GM21825 (cell line): Measurements from ENCODE around the gene CEND1.
A peak's percentile ranks its signal among the peaks of the same experiment; 100 is the strongest.

Experiments
- ATAC-seq: cut with Tn5 transposase; IDR thresholded peaks from one replicate; pipeline ENCODE4 v1.9.1; 2021; ENCODE audit warnings: mild to moderate bottlenecking, moderate library complexity; ENCODE audit not compliant: unreplicated experiment

The CEND1 gene

GRCh38 chr11:789943-790342, at the start of gene CEND1:
Gene CEND1 (minus strand): TSS chr11:790090. CDS start chr11:788576, 1,514 bp downstream.
- no peak for ATAC-seq

GRCh38 chr11:839280-839623, 49.4 kb upstream of the CEND1 start:
- no peak for ATAC-seq

GRCh38 chr11:838441-839279, 48.8 kb upstream of the CEND1 start:
- ATAC-seq: no peak

- ATAC-seq: no peak
These were observed 48.1 kb upstream of the CEND1 start for GRCh38 chr11:837990-838307.

GRCh38 chr11:837189-837989, 47.5 kb upstream of the CEND1 start:
- no peak for ATAC-seq

DNA sequence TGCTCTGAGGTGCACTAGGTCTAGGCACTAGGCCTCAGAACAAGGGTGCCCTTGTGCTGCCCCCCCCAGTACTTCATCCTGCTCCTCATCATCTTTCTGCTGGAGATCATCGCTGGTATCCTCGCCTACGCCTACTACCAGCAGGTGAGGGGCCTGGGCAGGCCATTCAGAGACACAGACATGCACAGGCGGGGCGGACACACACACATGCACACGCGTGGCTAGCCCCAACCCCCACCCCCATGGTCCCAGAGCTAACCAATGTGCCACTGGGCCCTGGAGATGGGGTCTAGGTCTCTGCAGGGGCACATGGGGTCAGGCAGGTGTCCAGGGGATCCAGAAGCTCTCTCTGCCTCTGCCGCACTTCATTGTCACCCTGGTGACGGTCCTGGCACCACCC, 46.8 kb upstream of the CEND1 start:
- ATAC-seq: no peak

GRCh38 chr11:836274-836673, 46.4 kb upstream of the CEND1 start:
- no peak for ATAC-seq

- no peak for ATAC-seq
These were observed 44.8 kb upstream of the CEND1 start for GRCh38 chr11:834371-835316.

- no peak for ATAC-seq
These were observed 44.0 kb upstream of the CEND1 start for GRCh38 chr11:833849-834311.

DNA sequence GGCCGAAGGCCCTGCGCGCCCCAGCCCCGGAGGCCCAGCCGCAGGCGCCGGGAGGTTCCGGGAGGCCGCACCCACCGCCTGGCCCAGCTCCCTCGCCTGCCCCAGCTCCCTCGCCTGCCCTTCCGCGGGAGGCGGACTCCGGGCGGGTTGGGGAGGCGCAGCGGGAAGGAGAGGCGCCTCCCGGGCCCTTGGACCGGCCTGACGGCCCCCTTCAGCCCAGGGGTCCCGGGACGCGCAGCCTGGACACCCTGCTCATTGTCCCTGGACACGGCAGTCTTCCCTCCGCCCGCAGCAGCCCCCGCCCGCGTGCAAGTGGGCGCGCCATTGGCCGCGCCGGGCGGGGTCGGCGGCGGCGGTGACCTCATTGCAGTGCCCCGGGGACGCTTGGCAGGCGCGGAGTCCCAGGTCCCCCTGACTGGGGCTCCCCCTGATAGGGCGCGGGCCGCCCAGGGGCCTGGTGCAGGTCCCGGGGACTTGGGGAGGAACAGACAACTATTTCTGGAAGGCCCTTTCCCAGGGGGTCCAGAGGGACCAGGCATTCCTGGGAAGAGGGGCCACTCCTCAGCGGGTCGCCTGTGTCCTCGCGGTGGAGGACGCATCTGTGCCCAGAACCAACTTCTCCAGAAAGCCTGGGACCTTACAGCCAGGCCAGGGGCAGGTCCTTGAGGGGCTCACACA, 43.4 kb upstream of the CEND1 start:
- peak; percentile 23 for ATAC-seq

DNA sequence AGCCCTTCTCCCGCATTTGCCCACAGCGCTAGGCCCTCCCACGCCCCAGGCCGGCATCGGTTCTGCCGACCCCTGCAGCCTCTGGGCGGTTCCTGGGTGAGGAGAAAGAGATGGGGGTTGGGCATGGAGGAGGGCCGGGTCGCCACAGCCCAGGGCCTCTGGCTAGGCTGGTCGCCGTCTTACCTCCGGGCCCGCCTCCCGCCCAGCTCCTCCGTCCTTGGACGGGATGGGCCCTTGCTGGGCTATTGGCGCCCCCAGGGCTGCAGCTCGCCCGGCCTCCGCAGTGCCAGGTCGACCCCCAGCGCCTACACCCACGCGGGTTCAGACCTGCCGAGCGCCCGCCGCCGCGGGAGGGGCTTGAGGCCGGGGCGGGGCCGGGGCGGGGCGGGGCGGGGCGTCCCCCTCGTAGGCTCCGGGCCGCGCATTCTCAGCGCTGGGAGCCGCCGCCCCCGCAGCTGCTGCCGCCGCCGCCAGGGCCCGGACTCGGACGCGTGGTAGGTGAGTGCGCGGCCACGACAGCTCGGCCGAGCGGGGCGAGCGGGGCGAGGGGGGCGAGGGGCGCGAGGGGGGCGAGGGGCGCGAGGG, 42.7 kb upstream of the CEND1 start, which contains the start of gene CD151:
CD151 (plus strand) TSS at position 424 of the 585 bp plus-strand sequence. CDS start 3,118 bp downstream, outside the sequence.
- peak; percentile 36 for ATAC-seq

- ATAC-seq: no peak
These were observed 42.2 kb upstream of the CEND1 start for GRCh38 chr11:831961-832528.

DNA sequence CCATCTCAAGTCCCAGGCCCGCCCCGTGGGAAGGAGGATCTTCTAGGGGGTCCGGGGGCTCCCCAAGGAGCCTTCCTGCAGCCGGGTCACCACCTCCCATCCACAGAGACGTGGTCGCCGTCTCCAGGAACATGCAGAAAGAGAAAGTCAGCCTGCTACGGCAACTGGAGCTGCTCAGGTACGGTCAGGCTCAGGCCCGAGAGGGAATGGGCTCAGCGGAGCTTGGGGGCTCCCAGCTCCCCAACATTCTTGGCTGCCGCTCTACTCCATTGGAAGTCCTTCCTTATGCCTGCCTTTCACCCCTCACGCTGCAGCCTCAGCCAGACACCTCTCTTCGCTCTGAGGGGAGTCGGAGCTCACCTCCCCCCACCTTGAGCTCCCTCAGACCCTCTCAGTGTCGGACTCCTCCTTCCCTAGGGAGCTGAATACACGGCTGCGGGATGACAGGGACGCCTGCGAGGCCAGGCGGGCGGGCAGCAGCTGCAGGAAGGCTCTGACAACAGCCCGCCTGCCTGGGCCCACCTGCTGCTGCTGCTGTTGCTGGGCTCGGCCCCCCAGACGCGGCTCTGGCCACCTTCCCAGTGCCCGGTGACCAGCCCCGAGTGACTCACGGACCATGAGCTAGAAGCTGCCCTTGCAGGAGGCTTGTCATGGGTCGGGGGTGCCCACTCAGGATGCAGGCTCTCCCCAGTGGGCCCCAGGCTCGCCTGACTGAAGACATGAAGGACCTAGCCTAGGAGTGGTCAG, 41.4 kb upstream of the CEND1 start:
- no peak for ATAC-seq

DNA sequence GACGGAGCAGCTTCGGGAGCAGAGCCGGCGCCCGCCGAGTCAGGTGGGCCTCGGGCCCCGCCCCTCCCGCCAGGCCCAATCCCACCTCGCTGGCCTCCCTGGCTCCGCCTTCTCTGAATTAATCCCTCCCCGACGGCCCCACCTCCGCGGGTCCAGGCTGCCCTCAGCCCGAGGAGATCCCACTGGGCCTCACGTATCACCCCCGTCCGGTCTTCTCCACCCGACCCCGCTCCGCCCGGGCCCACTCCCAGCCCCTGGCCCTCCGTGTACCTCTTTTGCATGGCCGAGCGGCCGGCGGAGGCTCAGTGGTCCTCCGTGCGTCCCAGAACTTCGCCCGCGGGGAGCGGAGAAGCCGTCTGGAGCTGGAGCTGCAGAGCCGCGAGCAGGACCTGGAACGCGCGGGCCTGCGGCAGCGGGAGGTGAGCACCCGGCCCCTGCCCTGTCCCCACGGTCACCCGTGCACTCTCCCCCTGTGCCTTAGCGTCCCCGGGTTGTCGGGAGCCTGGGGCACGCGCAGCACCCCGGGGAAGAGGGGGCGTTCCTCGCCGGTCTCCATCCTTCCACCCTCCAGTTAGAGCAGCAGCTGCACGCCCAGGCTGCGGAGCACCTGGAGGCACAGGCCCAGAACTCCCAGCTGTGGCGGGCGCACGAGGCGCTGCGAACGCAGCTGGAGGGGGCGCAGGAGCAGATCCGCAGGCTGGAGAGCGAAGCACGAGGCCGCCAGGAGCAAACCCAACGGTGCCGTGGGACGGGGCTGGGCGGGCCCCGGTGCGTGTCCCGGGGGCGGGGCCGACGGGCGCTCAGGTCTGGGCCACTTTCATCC, 40.6 kb upstream of the CEND1 start:
- no peak for ATAC-seq

DNA sequence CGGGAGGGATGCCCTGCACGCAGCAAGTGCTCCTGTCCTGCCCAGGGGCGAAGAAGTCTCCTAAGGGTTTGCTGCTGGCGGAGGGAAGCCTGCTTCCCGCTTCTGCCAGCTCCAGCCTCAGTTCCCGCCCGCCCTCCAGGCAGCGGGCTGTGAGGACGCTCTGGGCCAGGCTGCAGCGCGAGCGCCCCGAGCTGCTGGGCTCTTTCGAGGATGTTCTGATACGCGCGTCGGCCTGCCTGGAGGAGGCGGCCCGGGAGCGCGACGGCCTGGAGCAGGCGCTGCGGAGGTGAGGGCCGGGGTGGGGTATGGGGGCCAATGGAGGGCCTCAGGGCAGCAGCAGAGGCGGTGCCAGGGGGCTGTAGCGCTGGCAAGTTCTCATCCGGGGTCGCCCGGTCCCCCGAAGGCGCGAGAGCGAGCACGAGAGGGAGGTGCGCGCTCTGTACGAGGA, 40.0 kb upstream of the CEND1 start:
- no peak for ATAC-seq

- ATAC-seq: no peak
These were observed 39.4 kb upstream of the CEND1 start for GRCh38 chr11:829176-829846.

- no peak for ATAC-seq
These were observed 38.8 kb upstream of the CEND1 start for GRCh38 chr11:828506-829175.
